ENCODE results near the gene RHCE. TPM values are rescaled to one million over a fixed set of nuclear protein-coding genes. Genes with fewer than 3 reads are reported as not detected.
"Not testable (repeated sequence)": the region's sequence is repeated elsewhere in the genome, so short reads cannot be mapped to it uniquely, and the experiment has no call there.

RHCE gene
- total and polyA plus RNA-seq, 9 of the 15 experiments (the other 6 are each of a cell fraction or from before 2014, with no cell fraction given) = 5.4 to 31.5 (median 12.6) TPM

DNA sequence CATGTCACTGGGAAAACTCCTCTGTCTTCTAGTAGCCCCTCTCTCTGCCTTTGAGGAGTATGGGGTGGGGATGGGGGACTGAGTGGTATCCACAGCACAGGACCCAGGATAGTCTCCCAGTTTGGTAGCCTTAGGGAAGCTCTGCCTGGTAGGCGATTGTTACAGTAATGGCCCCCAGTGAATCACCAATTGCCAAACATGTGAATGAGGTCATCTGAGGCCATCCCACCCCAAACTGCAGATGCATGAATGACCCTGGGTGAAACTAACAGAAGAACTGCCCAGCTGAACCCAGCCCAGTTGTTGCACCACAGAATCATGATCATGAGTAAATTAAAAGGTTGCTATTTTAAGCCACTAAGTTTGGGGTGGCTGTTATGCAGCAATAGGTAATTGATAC is 6.0 kb downstream of the RHCE start:
- DNase-seq (ENCODE audit: extremely low read depth in 1 of 4, low spot score in 3 of 4); intact Hi-C loops (cut with micrococcal nuclease); H3K79me2 ChIP-seq (ENCODE audit: control insufficient read depth, insufficient read depth, low read length); H3K4me3 ChIP-seq; H2AFZ ChIP-seq (ENCODE audit: low read depth, low read length); CTCF ChIA-PET (ENCODE audit: low intra/inter-chr PET ratio); H3K27me3 ChIP-seq (ENCODE audit: control insufficient read depth in 2 of 2, insufficient read depth in 2 of 2, low read length in 2 of 2); H3K9me3 ChIP-seq (replicated peaks; ENCODE audit: control insufficient read depth, insufficient read depth, low read depth, low read length); H4K20me1 ChIP-seq (replicated peaks; ENCODE audit: control insufficient read depth, insufficient read depth, low read length); in situ Hi-C loops (cut with MboI); BruUV-seq (replicated peaks); H3K36me3 ChIP-seq (ENCODE audit: control insufficient read depth, insufficient read depth, low read length); H3K9me1 ChIP-seq (ENCODE audit: control insufficient read depth, insufficient read depth, low read length); TF ChIP-seq JUN (CRISPR knock-in tag; IDR thresholded peaks at IDR 0.05; ENCODE audit: borderline replicate concordance); NR2C2 (CRISPR knock-in tag; IDR thresholded peaks at IDR 0.05): not testable (repeated sequence)
- TF ChIP-seq, protein P1, sequence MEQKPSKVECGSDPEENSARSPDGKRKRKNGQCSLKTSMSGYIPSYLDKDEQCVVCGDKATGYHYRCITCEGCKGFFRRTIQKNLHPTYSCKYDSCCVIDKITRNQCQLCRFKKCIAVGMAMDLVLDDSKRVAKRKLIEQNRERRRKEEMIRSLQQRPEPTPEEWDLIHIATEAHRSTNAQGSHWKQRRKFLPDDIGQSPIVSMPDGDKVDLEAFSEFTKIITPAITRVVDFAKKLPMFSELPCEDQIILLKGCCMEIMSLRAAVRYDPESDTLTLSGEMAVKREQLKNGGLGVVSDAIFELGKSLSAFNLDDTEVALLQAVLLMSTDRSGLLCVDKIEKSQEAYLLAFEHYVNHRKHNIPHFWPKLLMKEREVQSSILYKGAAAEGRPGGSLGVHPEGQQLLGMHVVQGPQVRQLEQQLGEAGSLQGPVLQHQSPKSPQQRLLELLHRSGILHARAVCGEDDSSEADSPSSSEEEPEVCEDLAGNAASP (IDR thresholded peaks at IDR 0.05) = peak; percentile 52
- peak; percentile 39 for TF ChIP-seq FOSL1 (tag; conservative IDR thresholded peaks at IDR 0.05)
- TF ChIP-seq YY1 (IDR thresholded peaks at IDR 0.05; ENCODE audit: borderline replicate concordance in 1 of 3, control insufficient read depth in 1 of 3, extremely low read depth in 1 of 3, insufficient read depth in 3 of 3, insufficient read length in 1 of 3, insufficient replicate concordance in 2 of 3, low read depth in 1 of 3, low read length in 2 of 3) = peak in 1 of 3 experiments; percentile 39
- TF ChIP-seq JUND (IDR thresholded peaks at IDR 0.05; ENCODE audit: borderline replicate concordance, low read depth, low read length) = peak; percentile 37; the same call in 1 of the 2 replicates
- peak; percentile 52; the same call in 1 of the 3 replicates for TF ChIP-seq JUND (tag; IDR thresholded peaks at IDR 0.05; ENCODE audit: borderline replicate concordance, low read depth, low read length)
- TF ChIP-seq JUN (IDR thresholded peaks at IDR 0.05; ENCODE audit: borderline replicate concordance, low read depth, low read length) = 0 out of 2 replicates have a peak, but pooled peaks have one; percentile 11
- TF ChIP-seq NR2C2 (tag; IDR thresholded peaks at IDR 0.05) = peak; percentile 38; the same call in 1 of the 2 replicates
- TF ChIP-seq CREM (IDR thresholded peaks at IDR 0.05; ENCODE audit: low read depth) = 0 out of 2 replicates have a peak, but pooled peaks have one; percentile 10
- TF ChIP-seq CEBPB (tag; IDR thresholded peaks at IDR 0.05) = peak; percentile 56
- TF ChIP-seq, protein P2, sequence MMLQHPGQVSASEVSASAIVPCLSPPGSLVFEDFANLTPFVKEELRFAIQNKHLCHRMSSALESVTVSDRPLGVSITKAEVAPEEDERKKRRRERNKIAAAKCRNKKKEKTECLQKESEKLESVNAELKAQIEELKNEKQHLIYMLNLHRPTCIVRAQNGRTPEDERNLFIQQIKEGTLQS (IDR thresholded peaks at IDR 0.05) = peak; percentile 81
- TF ChIP-seq, protein P2 (CRISPR knock-in tag; conservative IDR thresholded peaks at IDR 0.05) = not testable (repeated sequence)
- 0 out of 2 replicates have a peak, but pooled peaks have one; percentile 12 for TF ChIP-seq CBFA2T2 (conservative IDR thresholded peaks at IDR 0.05)
- H3K27ac ChIP-seq (ENCODE audit: extremely low read depth, low read depth, low read length) = peak overlapping the region; percentile 64; the same call in 1 of the 3 replicates
- peaks cover 31 to 32% of the 10 kb centered on the region in 2 experiments; a peak in 4 of 5 replicates for H3K4me1 ChIP-seq (replicated peaks in 1 of 2; ENCODE audit: control insufficient read depth in 2 of 2, insufficient read depth in 2 of 2, low read length in 2 of 2)
- FAIRE-seq (peak; percentile 63), ATAC-seq (peak; percentile 2)
- H3K9ac ChIP-seq (ENCODE audit: insufficient read depth in 1 of 2, low read depth in 2 of 2, low read length in 2 of 2) = peak overlapping the region in 1 of 2 experiments; percentile 3; a peak in 1 of 4 replicates
- POLR2A ChIA-PET = interaction anchor here (0.9 to 1.0 kb wide), 3 partner anchors 14 to 158 kb away, joined by 3 to 5 read pairs (median 4); partner anchors contain the start of gene MACO1
- peak overlapping the region; percentile 62; the same call in 1 of the 2 replicates for H3K4me2 ChIP-seq (ENCODE audit: insufficient read depth, low read length)
- WGBS (ENCODE audit: insufficient coverage, low coverage, missing lambda C conversion rate) = 0% methylated on average over 1 of the region's 1 CpG

All from K562 (cell line).